ENCODE results near the gene SLC15A4.

DNA sequence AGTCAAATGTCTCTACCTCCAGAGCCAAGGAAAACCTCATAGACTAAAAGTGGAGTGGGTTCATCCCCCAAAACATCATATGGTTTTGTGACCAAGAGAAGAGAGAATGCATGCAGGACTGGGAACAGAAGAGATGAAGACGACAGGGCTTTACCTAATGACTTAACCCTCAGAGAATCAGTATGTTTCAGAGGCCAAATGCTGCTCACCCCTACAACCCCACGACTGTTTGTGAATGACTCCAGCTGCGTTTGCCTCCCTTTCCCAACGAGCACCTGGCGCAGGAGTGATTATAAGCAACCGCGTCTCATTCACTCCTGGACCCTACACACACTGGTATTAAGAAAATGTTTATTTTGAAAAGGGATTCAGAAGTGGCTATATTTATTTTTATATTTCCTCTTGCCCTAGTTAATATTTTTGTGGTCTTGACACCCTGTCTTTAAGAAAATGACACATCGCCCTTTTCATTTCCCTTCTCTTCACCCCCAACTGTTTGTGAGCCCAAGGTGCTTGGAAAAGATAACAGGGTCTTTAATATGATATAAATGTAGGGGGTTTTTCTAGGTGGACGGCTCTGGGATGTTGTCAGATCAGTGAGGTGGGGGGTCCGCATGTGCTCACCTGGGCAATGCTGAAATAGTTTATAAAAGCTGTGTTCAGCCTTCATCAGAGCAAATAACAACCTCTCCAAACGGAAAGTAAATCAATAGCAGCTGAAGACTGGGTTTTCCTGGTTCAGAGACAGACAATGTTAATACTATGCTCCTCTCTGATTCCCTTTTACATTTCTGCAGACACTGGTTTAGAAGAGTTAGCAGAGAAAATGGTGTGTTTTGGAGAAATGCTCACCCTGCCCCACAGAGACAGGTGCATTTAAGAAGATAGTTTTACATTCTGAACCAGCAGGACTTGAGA is 77.7 kb downstream of the SLC15A4 start:
- TF ChIP-seq, protein P1, sequence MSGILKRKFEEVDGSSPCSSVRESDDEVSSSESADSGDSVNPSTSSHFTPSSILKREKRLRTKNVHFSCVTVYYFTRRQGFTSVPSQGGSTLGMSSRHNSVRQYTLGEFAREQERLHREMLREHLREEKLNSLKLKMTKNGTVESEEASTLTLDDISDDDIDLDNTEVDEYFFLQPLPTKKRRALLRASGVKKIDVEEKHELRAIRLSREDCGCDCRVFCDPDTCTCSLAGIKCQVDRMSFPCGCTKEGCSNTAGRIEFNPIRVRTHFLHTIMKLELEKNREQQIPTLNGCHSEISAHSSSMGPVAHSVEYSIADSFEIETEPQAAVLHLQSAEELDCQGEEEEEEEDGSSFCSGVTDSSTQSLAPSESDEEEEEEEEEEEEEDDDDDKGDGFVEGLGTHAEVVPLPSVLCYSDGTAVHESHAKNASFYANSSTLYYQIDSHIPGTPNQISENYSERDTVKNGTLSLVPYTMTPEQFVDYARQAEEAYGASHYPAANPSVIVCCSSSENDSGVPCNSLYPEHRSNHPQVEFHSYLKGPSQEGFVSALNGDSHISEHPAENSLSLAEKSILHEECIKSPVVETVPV (CRISPR knock-in tag; IDR thresholded peaks at IDR 0.05): no peak
- TF ChIP-seq, protein P2, sequence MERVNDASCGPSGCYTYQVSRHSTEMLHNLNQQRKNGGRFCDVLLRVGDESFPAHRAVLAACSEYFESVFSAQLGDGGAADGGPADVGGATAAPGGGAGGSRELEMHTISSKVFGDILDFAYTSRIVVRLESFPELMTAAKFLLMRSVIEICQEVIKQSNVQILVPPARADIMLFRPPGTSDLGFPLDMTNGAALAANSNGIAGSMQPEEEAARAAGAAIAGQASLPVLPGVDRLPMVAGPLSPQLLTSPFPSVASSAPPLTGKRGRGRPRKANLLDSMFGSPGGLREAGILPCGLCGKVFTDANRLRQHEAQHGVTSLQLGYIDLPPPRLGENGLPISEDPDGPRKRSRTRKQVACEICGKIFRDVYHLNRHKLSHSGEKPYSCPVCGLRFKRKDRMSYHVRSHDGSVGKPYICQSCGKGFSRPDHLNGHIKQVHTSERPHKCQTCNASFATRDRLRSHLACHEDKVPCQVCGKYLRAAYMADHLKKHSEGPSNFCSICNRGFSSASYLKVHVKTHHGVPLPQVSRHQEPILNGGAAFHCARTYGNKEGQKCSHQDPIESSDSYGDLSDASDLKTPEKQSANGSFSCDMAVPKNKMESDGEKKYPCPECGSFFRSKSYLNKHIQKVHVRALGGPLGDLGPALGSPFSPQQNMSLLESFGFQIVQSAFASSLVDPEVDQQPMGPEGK (CRISPR knock-in tag; IDR thresholded peaks at IDR 0.05; ENCODE audit: borderline replicate concordance): no peak
- no peak for TF ChIP-seq ARNTL (CRISPR knock-in tag; IDR thresholded peaks at IDR 0.05; ENCODE audit: borderline replicate concordance, low read depth)
- TF ChIP-seq, protein P3, sequence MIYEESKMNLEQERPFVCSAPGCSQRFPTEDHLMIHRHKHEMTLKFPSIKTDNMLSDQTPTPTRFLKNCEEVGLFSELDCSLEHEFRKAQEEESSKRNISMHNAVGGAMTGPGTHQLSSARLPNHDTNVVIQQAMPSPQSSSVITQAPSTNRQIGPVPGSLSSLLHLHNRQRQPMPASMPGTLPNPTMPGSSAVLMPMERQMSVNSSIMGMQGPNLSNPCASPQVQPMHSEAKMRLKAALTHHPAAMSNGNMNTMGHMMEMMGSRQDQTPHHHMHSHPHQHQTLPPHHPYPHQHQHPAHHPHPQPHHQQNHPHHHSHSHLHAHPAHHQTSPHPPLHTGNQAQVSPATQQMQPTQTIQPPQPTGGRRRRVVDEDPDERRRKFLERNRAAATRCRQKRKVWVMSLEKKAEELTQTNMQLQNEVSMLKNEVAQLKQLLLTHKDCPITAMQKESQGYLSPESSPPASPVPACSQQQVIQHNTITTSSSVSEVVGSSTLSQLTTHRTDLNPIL (CRISPR knock-in tag; IDR thresholded peaks at IDR 0.05; ENCODE audit: low read depth): no peak
- TF ChIP-seq RARB (CRISPR knock-in tag; IDR thresholded peaks at IDR 0.05): no peak
- no peak for TF ChIP-seq TCF4 (CRISPR knock-in tag; IDR thresholded peaks at IDR 0.05; ENCODE audit: borderline replicate concordance)
- no peak for TF ChIP-seq ZNF70 (CRISPR knock-in tag; IDR thresholded peaks at IDR 0.05)
- TF ChIP-seq ZFP3 (CRISPR knock-in tag; IDR thresholded peaks at IDR 0.05): no peak
- TF ChIP-seq PPARA (CRISPR knock-in tag; IDR thresholded peaks at IDR 0.05; ENCODE audit: borderline replicate concordance): no peak
- TF ChIP-seq ESRRG (CRISPR knock-in tag; IDR thresholded peaks at IDR 0.05): no peak
- no peak for TF ChIP-seq BACH2 (CRISPR knock-in tag; IDR thresholded peaks at IDR 0.05; ENCODE audit: borderline replicate concordance)
- no peak for TF ChIP-seq ISL1 (CRISPR knock-in tag; IDR thresholded peaks at IDR 0.05)
- TF ChIP-seq, protein P4, sequence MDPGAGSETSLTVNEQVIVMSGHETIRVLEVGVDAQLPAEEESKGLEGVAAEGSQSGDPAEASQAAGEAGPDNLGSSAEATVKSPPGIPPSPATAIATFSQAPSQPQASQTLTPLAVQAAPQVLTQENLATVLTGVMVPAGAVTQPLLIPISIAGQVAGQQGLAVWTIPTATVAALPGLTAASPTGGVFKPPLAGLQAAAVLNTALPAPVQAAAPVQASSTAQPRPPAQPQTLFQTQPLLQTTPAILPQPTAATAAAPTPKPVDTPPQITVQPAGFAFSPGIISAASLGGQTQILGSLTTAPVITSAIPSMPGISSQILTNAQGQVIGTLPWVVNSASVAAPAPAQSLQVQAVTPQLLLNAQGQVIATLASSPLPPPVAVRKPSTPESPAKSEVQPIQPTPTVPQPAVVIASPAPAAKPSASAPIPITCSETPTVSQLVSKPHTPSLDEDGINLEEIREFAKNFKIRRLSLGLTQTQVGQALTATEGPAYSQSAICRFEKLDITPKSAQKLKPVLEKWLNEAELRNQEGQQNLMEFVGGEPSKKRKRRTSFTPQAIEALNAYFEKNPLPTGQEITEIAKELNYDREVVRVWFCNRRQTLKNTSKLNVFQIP (CRISPR knock-in tag; IDR thresholded peaks at IDR 0.05; ENCODE audit: borderline replicate concordance, low read depth): no peak

Data from SK-N-SH treated with all-trans-retinoic acid at 6 μM for 48 hours (cell line).